DOHH2 (cell line): ENCODE measurements around the gene RGS7.

Source experiments
- EZH2phosphoT487 ChIP-seq: fragments of 200-600 bp; sonication (generic); IDR thresholded peaks from 2 replicates; pipeline ENCODE4 v1.6.1; 2017; ENCODE audit warnings: borderline replicate concordance, mild to moderate bottlenecking, antibody characterized with exemption, low read length, moderate library complexity, mixed read lengths
- TF ChIP-seq, protein P1 (sequence below): fragments of 200-600 bp; sonication (generic); IDR thresholded peaks from one replicate; pipeline ENCODE4 v1.5.1; 2014; ENCODE audit warnings: antibody characterized with exemption, mild to moderate bottlenecking, low read depth, low read length; ENCODE audit not compliant: poor library complexity, severe bottlenecking

DNA sequence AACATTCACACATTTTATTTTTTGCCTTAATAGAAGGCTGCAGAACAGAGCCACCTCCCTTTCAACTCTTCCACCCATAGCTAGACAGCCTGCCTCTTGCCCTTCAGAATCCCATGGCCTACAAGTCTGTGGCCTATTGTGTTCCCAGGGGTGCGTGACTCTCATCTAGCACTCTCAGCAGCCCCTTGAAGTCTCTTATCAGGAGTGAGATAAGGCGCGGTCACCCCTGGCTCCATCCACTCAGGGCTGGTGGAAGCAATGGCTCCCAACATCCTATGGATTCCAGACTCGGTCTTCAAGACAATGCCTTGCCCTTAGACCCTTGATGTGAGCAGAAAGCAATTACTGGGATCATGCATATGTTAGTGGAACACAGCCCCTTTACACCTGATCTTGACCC is 480.9 kb downstream of the RGS7 start:
- TF ChIP-seq, protein P1, sequence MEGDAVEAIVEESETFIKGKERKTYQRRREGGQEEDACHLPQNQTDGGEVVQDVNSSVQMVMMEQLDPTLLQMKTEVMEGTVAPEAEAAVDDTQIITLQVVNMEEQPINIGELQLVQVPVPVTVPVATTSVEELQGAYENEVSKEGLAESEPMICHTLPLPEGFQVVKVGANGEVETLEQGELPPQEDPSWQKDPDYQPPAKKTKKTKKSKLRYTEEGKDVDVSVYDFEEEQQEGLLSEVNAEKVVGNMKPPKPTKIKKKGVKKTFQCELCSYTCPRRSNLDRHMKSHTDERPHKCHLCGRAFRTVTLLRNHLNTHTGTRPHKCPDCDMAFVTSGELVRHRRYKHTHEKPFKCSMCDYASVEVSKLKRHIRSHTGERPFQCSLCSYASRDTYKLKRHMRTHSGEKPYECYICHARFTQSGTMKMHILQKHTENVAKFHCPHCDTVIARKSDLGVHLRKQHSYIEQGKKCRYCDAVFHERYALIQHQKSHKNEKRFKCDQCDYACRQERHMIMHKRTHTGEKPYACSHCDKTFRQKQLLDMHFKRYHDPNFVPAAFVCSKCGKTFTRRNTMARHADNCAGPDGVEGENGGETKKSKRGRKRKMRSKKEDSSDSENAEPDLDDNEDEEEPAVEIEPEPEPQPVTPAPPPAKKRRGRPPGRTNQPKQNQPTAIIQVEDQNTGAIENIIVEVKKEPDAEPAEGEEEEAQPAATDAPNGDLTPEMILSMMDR = no peak
- TF ChIP-seq EZH2phosphoT487 = no peak
